Activated naive CD8-positive, alpha-beta T cell (primary cell): ENCODE data around the gene GRB14.

Experiments used
- H3K27ac Mint-ChIP-seq: one replicate; pipeline ENCODE4 v1.8.0; 2021; ENCODE audit warnings: mixed read lengths
- H3K27me3 Mint-ChIP-seq: one replicate; pipeline ENCODE4 v1.8.0; 2021; ENCODE audit warnings: mixed read lengths
- H3K36me3 Mint-ChIP-seq: one replicate; pipeline ENCODE4 v1.8.0; 2021; ENCODE audit warnings: mixed read lengths
- H3K4me1 Mint-ChIP-seq: one replicate; pipeline ENCODE4 v1.8.0; 2021; ENCODE audit warnings: low read depth, mixed read lengths
- H3K4me3 Mint-ChIP-seq: one replicate; pipeline ENCODE4 v1.8.0; 2021; ENCODE audit warnings: mild to moderate bottlenecking, mixed read lengths
- H3K9me3 Mint-ChIP-seq: one replicate; pipeline ENCODE4 v1.8.0; 2021; ENCODE audit warnings: low read depth, mixed read lengths

GRB14 gene

GRCh38 chr2:164453656-164454305 is 167.5 kb downstream of the GRB14 start:
- H3K4me1 Mint-ChIP-seq = no peaks in the 10 kb centered on the region
- H3K4me3 Mint-ChIP-seq = no peak overlapping the region
- H3K27ac Mint-ChIP-seq = no peak overlapping the region
- peaks cover 5% of the 10 kb centered on the region for H3K9me3 Mint-ChIP-seq
- H3K27me3 Mint-ChIP-seq = no peaks in the 10 kb centered on the region
- no peaks in the 10 kb centered on the region for H3K36me3 Mint-ChIP-seq

- Mint-ChIP-seq H3K4me1 (no peaks in the 10 kb centered on the region), H3K27me3 (no peaks in the 10 kb centered on the region), H3K4me3 (no peak overlapping the region), H3K9me3 (peaks cover 5% of the 10 kb centered on the region), H3K36me3 (no peaks in the 10 kb centered on the region), H3K27ac (no peak overlapping the region)
Observed at GRCh38 chr2:164450278-164450677, 171.0 kb downstream of the GRB14 start.

GRCh38 chr2:164449706-164450105 is 171.6 kb downstream of the GRB14 start:
- no peak overlapping the region for H3K27ac Mint-ChIP-seq
- H3K36me3 Mint-ChIP-seq = no peaks in the 10 kb centered on the region
- no peaks in the 10 kb centered on the region for H3K4me1 Mint-ChIP-seq
- no peaks in the 10 kb centered on the region for H3K27me3 Mint-ChIP-seq
- no peak overlapping the region for H3K4me3 Mint-ChIP-seq
- H3K9me3 Mint-ChIP-seq = peaks cover 5% of the 10 kb centered on the region

- H3K27me3 Mint-ChIP-seq = no peaks in the 10 kb centered on the region
- no peaks in the 10 kb centered on the region for H3K36me3 Mint-ChIP-seq
- H3K27ac Mint-ChIP-seq = no peak overlapping the region
- H3K4me3 Mint-ChIP-seq = no peak overlapping the region
- H3K9me3 Mint-ChIP-seq = peaks cover 5% of the 10 kb centered on the region
- no peaks in the 10 kb centered on the region for H3K4me1 Mint-ChIP-seq
Observed at GRCh38 chr2:164447660-164448059, 173.6 kb downstream of the GRB14 start.
